LNCAP (cell line): ENCODE results near the gene APP.

Source experiments
- TF ChIP-seq, protein P1 (sequence below): fragments of 450-650 bp; IDR thresholded peaks from 2 replicates; pipeline ENCODE4 v1.5.1; 2017; ENCODE audit warnings: mild to moderate bottlenecking

The APP gene

DNA sequence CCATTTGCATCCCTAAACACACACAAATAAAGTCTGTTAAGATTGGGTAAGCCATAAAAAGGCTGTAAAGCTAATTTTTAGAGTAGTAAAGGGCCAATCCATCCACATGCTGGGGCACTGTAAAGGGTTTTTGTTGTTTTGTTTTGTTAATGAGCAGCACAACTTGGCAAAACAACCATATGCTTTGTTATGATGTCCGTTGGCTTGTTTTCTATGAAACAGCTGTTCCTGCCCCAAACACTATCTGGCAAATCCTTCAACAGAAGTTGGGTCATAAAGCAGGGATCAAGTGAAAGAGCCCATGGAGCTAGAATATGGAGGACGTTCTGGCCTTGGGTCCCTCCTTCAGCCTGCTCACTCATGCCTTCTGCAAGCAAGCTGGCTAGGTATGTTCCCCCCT is 183.6 kb downstream of the APP start:
- TF ChIP-seq, protein P1, sequence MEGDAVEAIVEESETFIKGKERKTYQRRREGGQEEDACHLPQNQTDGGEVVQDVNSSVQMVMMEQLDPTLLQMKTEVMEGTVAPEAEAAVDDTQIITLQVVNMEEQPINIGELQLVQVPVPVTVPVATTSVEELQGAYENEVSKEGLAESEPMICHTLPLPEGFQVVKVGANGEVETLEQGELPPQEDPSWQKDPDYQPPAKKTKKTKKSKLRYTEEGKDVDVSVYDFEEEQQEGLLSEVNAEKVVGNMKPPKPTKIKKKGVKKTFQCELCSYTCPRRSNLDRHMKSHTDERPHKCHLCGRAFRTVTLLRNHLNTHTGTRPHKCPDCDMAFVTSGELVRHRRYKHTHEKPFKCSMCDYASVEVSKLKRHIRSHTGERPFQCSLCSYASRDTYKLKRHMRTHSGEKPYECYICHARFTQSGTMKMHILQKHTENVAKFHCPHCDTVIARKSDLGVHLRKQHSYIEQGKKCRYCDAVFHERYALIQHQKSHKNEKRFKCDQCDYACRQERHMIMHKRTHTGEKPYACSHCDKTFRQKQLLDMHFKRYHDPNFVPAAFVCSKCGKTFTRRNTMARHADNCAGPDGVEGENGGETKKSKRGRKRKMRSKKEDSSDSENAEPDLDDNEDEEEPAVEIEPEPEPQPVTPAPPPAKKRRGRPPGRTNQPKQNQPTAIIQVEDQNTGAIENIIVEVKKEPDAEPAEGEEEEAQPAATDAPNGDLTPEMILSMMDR: no peak

DNA sequence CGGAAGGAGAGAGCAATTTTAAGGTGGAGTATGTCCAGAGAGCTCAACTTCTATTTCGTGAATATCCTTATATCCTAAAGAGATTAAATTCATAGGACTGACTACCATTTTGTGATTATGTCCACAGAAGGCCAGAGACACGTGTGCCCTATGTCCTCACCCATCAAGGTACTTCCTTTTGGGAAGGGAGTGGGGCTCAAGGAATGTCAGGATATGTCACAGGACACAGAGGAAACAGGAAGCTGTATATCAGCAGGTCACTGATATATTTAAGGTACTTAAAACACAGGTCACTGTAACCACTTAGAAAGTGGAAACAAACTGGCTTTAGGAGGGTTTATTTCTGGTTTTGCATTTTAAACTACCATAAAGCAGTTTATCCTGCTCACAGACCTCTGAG is 184.6 kb downstream of the APP start:
- TF ChIP-seq, protein P1: no peak

DNA sequence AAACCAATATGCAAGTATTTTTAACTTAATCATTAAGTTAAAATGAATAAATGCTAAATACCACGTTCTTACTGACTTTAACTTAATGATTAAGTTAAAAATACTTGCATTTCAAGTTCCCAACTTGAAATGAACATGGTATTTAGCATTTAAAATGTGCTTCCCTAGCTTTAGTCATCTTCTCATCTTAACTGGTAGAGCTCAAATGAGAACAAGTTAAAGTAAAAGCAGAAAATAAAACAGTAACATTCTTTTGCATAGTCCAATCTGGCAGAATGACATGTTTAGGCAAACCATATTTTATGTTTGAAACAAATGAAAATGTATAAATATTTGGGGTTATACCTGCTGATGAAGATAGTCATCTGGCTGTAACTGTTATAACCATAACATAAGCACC is 186.0 kb downstream of the APP start:
- TF ChIP-seq, protein P1: no peak

DNA sequence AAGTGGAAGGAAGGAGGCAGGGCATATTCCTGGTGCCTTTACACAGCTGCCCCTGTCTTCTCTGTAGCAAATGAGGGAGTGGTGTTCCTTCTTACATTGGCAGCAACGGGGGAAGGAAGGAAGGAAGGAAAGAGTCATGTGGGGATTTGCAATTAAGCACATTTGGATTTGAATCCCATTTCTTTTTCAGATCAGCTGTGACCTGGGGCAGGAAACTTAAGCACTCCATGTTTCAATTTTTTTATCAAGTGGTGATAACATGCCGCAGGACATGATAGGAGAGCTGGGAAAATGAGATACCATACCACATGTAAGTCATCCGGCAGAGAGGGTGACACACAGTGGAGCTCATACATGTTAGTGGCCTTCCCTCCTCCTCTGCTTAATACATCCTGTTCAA is 186.8 kb downstream of the APP start:
- TF ChIP-seq, protein P1: no peak

DNA sequence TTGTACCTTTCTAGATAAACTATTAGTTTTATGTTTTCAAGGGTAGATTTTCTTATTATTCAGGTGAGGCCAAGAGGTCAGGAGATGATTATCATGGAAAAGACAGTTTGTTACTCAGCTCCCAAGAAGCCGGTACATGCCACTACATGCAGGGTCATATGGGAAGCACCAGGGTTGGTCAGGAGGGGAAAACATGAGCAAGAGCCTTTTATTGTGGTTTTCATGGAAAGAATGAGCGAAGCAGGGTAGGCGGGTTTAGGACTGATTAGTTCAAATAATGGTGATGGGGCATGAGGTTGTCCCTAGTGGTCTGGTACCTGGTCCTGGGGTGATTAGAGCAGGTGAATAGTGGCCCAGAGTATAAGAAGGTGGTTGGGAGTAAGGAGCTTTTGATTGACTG is 189.9 kb downstream of the APP start:
- TF ChIP-seq, protein P1: no peak

DNA sequence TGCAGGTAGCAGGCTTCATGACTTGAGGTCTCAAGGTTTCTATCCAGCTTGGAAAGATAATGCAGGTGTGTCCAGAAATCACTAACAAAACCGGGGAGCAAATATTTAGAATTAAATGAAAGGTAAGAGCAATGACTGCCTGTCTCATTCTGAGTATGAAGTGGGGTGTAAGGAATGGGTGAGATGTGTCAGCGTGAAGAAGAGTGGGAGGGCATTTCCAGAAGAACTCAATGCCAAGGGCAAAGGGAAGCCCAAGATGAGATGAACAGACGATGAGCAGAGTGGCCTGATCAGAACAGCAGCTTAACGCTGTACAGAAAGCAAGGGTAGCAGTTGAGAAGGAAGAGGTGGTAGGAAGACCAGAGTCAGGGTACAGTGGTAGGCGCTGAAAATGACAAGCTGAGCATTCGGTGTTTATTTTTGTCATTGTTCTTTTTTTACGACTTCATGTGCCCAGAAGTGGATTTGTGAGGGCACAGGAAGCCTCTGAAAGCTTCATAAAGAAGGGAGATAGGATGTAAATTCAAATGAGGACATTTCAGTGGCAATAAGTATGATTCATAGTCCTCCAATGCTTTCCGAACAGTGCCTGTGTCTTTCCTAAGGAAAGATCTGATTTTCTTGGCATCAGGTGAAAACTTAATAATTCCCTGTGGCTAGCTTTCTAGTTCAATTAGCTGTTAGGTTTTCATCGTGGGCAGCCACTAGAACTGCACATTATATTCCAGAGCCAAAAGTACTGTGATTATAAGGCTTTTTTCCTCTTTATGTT is 190.5 kb downstream of the APP start:
- TF ChIP-seq, protein P1: no peak

DNA sequence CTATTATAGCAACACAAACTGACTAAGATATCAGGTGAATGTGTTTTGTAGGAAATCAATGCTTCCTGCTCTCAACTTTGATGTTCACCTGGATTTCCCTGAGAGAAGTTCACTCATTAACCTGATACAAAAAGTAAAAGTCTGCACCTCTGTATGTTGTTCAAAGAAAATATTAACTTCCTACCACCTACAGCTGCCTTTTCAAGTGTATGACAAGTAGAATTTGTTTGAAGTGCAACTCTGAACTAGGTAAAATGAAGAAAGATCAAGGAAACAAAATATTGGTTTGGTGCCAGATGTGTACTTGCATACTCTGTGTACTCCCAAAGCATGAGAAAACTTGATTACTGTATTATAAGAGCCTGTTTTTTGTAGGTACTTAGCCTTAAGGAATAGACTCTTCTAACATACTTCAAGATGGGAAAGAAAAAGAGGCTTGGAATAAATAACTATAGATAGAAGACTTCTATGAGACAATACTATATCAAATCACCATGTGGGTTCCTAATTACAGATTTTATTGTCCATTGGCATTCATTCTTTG is 193.4 kb downstream of the APP start:
- TF ChIP-seq, protein P1: no peak
